Stomach (tissue), 9 donors: ENCODE measurements around the gene CCNK. TPM values are rescaled to one million over a fixed set of nuclear protein-coding genes. Genes with fewer than 3 reads are reported as not detected.
A peak's percentile ranks its signal among the peaks of the same experiment; 100 is the strongest.

ENCODE experiments used
- DNase-seq, 2 donors: peaks; one replicate each; pipeline versions ENCODE4 v3.0.0 to v3.0.0-alpha.2; 2013 to 2019
- H3K27ac ChIP-seq, 5 donors: fragments of 200-600 bp in 4 of 5; sonication (generic) in 4 of 5; one replicate each; pipeline ENCODE4 v1.5.1; 2013 to 2019; ENCODE audit warnings: mild to moderate bottlenecking in 1 of 5, moderate library complexity in 1 of 5
- H3K27me3 ChIP-seq, 3 donors: fragments of 200-600 bp; sonication (generic); one replicate each; pipeline ENCODE4 v1.5.1; 2017 to 2019; ENCODE audit warnings: mixed run types in 1 of 3
- H3K36me3 ChIP-seq, 4 donors: fragments of 200-600 bp; sonication (generic); 1 replicate in 3 of 4; 2 replicates in 1 of 4; pipeline ENCODE4 v1.5.1; 2016 to 2019
- H3K4me1 ChIP-seq, 4 donors: fragments of 200-600 bp; sonication (generic); one replicate each; pipeline ENCODE4 v1.5.1; 2016 to 2019
- H3K4me3 ChIP-seq, 4 donors: fragments of 200-600 bp; sonication (generic) in 3 of 4; one replicate each; pipeline ENCODE4 v1.5.1; 2016 to 2019; ENCODE audit warnings: mild to moderate bottlenecking in 1 of 4
- H3K9me3 ChIP-seq, 4 donors: fragments of 200-600 bp; sonication (generic); one replicate each; pipeline ENCODE4 v1.5.1; 2016 to 2019
- CTCF ChIP-seq, 7 experiments: fragments of 450-650 bp in 4 of 7; fragments of 200-600 bp in 3 of 7; sonication (generic) in 3 of 7; IDR thresholded peaks; one replicate each; pipeline ENCODE4 v1.5.1; 2016 to 2019; ENCODE audit warnings: antibody characterized with exemption in 7 of 7, control low read depth in 2 of 7, mild to moderate bottlenecking in 1 of 7
- EP300 ChIP-seq: sonication (generic); formaldehyde crosslinking; IDR thresholded peaks from one replicate; pipeline ENCODE4 v1.6.1; 2017; ENCODE audit warnings: antibody characterized with exemption
- POLR2A ChIP-seq, 4 donors: fragments of 450-650 bp; IDR thresholded peaks; one replicate each; pipeline ENCODE4 v1.6.1; 2016; ENCODE audit warnings: antibody characterized with exemption in 4 of 4, control low read depth in 2 of 4, mild to moderate bottlenecking in 1 of 4, moderate library complexity in 1 of 4
- POLR2AphosphoS5 ChIP-seq, 3 donors: sonication (generic); formaldehyde crosslinking; IDR thresholded peaks; one replicate each; pipeline ENCODE4 v1.6.1; 2016; ENCODE audit warnings: antibody characterized with exemption in 3 of 3
- WGBS, 5 donors: extraction: QIAGEN DNeasy Blood & Tissue Kit in 3 of 5; methylation state at CpG; one replicate each; pipeline versions ENCODE4 v1.1.5 to v1.1.7; 2013 to 2018; 5-methylcytosine and 5-hydroxymethylcytosine counted together
- intact Hi-C: fragments of 100-400 bp; cut with DNase I; formaldehyde crosslinking; loops from one replicate; pipeline ENCODE4 v1.15.1; 2023; ENCODE audit warnings: low total_unique reads
- polyA plus RNA-seq, 3 donors: library from polyadenylated mRNA; stranded (reverse); fragments of 200-250 nt; gene quantifications; one replicate each; pipeline ENCODE4 v1.2.3, GENCODE V29; 2013
- total RNA-seq, 5 donors: library from RNA; depleted of rRNA; stranded (reverse); fragments of >200 nt; gene quantifications; one replicate each; pipeline versions ENCODE4 v1.1.0 to v1.2.3, GENCODE V29; 2014 to 2016
- donor health status: healthy with polysubstance abuse.
- donor health status: Bipolar disorder and iron deficiency.
- donor health status: healthy.

CCNK gene
- total and polyA plus RNA-seq, 8 donors, result 2.3 to 48.3 (median 11.4) TPM

GRCh38 chr14:99524804-99525698, 43.8 kb downstream of the CCNK start:
- TF ChIP-seq POLR2AphosphoS5 (IDR thresholded peaks at IDR 0.05) (peak in 1 of 3 donors; percentile 63), CTCF (IDR thresholded peaks at IDR 0.05) (no peak)
- H3K4me1 ChIP-seq, result peaks cover 38 to 78% (median 52%) of the 10 kb centered on the region in 4 donors
- peak overlapping the region; percentile 71 to 82 (median 74) for H3K27ac ChIP-seq
- intact Hi-C loops, result no loop called here
- no peaks in the 10 kb centered on the region for H3K9me3 ChIP-seq
- DNase-seq, result peak; percentile 60 to 72
- H3K36me3 ChIP-seq, result peaks cover 0 to 10% (median 4%) of the 10 kb centered on the region in 4 donors
- 35 to 56% (median 50%) methylated on average over 9 to 17 of the region's 17 CpGs for WGBS, 5 donors
- H3K4me3 ChIP-seq, result no peak overlapping the region
- no peaks in the 10 kb centered on the region for H3K27me3 ChIP-seq

GRCh38 chr14:99525699-99526080, 44.5 kb downstream of the CCNK start:
- no peaks in the 10 kb centered on the region for H3K27me3 ChIP-seq
- peaks cover 38 to 80% (median 55%) of the 10 kb centered on the region in 4 donors for H3K4me1 ChIP-seq
- peaks cover 0 to 8% (median 4%) of the 10 kb centered on the region in 4 donors for H3K36me3 ChIP-seq
- H3K27ac ChIP-seq, result peak overlapping the region in 3 of 5 donors; percentile 74 to 82 (median 80)
- TF ChIP-seq EP300, result no peak
- no peak for TF ChIP-seq CTCF (IDR thresholded peaks at IDR 0.05)
- TF ChIP-seq POLR2AphosphoS5 (IDR thresholded peaks at IDR 0.05), result no peak
- intact Hi-C loops, result no loop called here
- no peak for DNase-seq
- no peak overlapping the region for H3K4me3 ChIP-seq
- no peaks in the 10 kb centered on the region for H3K9me3 ChIP-seq
- 61 to 83% (median 69%) methylated on average over 1 to 12 of the region's 12 CpGs for WGBS, 5 donors

- Histone ChIP-seq H3K4me1 (peaks cover 41 to 81% (median 58%) of the 10 kb centered on the region in 4 donors), H3K27me3 (no peaks in the 10 kb centered on the region), H3K27ac (peak overlapping the region in 1 of 5 donors; percentile 24), H3K4me3 (no peak overlapping the region), H3K9me3 (no peaks in the 10 kb centered on the region), H3K36me3 (no peaks in the 10 kb centered on the region)
- no peak for DNase-seq
- no peak for TF ChIP-seq POLR2AphosphoS5 (IDR thresholded peaks at IDR 0.05)
- TF ChIP-seq EP300, result no peak
- TF ChIP-seq POLR2A (IDR thresholded peaks at IDR 0.05), result no peak
- TF ChIP-seq CTCF (IDR thresholded peaks at IDR 0.05), result no peak
- WGBS, 5 donors, result 72 to 87% (median 80%) methylated on average over 5 to 12 of the region's 12 CpGs
- intact Hi-C loops, result no loop called here
These were observed 45.8 kb downstream of the CCNK start for GRCh38 chr14:99527026-99527425.

GRCh38 chr14:99527427-99528076, 46.3 kb downstream of the CCNK start:
- peak overlapping the region in 1 of 5 donors; percentile 24 for H3K27ac ChIP-seq
- peaks cover 36 to 78% (median 52%) of the 10 kb centered on the region in 4 donors for H3K4me1 ChIP-seq
- no peak overlapping the region for H3K4me3 ChIP-seq
- H3K9me3 ChIP-seq, result no peaks in the 10 kb centered on the region
- TF ChIP-seq EP300 (no peak), CTCF (IDR thresholded peaks at IDR 0.05) (no peak), POLR2AphosphoS5 (IDR thresholded peaks at IDR 0.05) (no peak), POLR2A (IDR thresholded peaks at IDR 0.05) (no peak)
- H3K36me3 ChIP-seq, result no peaks in the 10 kb centered on the region
- H3K27me3 ChIP-seq, result no peaks in the 10 kb centered on the region
- 79 to 85% (median 84%) methylated on average over 16 to 19 of the region's 19 CpGs for WGBS, 5 donors
- DNase-seq, result no peak
- intact Hi-C loops, result no loop called here
